Esophagus muscularis mucosa (tissue), 4 donors: ENCODE results near the gene LKAAEAR1. TPM values are rescaled to one million over a fixed set of nuclear protein-coding genes. Genes with fewer than 3 reads are reported as not detected.

Experiments used
- DNase-seq: peaks from one replicate; pipeline ENCODE4 v3.0.0-alpha.2; 2017; ENCODE audit errors: extremely low spot score
- H3K27ac ChIP-seq, 4 donors: fragments of 200-600 bp; sonication (generic); replicated peaks in 1 of 4; 1 replicate in 3 of 4; 2 replicates in 1 of 4; pipeline ENCODE4 v1.5.1; 2016 to 2019; ENCODE audit warnings: mild to moderate bottlenecking in 1 of 4
- H3K27me3 ChIP-seq, 4 donors: fragments of 200-600 bp; sonication (generic); one replicate each; pipeline versions ENCODE4 v1.5.1 to v1.6.0; 2016 to 2019
- H3K36me3 ChIP-seq, 4 donors: fragments of 200-600 bp; sonication (generic); one replicate each; pipeline ENCODE4 v1.5.1; 2016 to 2019
- H3K4me1 ChIP-seq, 4 donors: fragments of 200-600 bp; sonication (generic); one replicate each; pipeline ENCODE4 v1.5.1; 2016 to 2019
- H3K4me3 ChIP-seq, 4 donors: fragments of 200-600 bp; sonication (generic); 1 replicate in 2 of 4; 2 replicates in 2 of 4; pipeline ENCODE4 v1.5.1; 2016 to 2019; ENCODE audit warnings: mild to moderate bottlenecking in 4 of 4, moderate library complexity in 1 of 4
- H3K9me3 ChIP-seq, 4 donors: fragments of 200-600 bp; sonication (generic); 1 replicate in 3 of 4; 2 replicates in 1 of 4; pipeline ENCODE4 v1.5.1; 2016 to 2019
- CTCF ChIP-seq, 3 experiments: fragments of 200-600 bp in 2 of 3; fragments of 450-650 bp in 1 of 3; sonication (generic) in 2 of 3; IDR thresholded peaks; one replicate each; pipeline ENCODE4 v1.5.1; 2017 to 2019; ENCODE audit warnings: antibody characterized with exemption in 3 of 3, mild to moderate bottlenecking in 2 of 3, moderate library complexity in 1 of 3
- EP300 ChIP-seq: sonication (generic); formaldehyde crosslinking; IDR thresholded peaks from one replicate; pipeline ENCODE4 v1.6.1; 2017; ENCODE audit warnings: antibody characterized with exemption
- POLR2A ChIP-seq: fragments of 450-650 bp; IDR thresholded peaks from one replicate; pipeline ENCODE4 v1.6.1; 2017; ENCODE audit warnings: antibody characterized with exemption, moderate library complexity, mild to moderate bottlenecking, low read depth
- POLR2AphosphoS5 ChIP-seq, 2 donors: sonication (generic); formaldehyde crosslinking; IDR thresholded peaks; one replicate each; pipeline ENCODE4 v1.6.1; 2017; ENCODE audit warnings: antibody characterized with exemption in 2 of 2
- WGBS: methylation state at CpG from one replicate; pipeline ENCODE4 v1.1.5; 2018; 5-methylcytosine and 5-hydroxymethylcytosine counted together
- intact Hi-C: fragments of 100-400 bp; cut with DNase I; formaldehyde crosslinking; loops from one replicate; pipeline ENCODE4 v1.15.1; 2023
- total RNA-seq, 4 donors: library from RNA; depleted of rRNA; stranded (reverse); fragments of >200 nt; gene quantifications; one replicate each; pipeline versions ENCODE4 v1.1.0 to v1.2.1, GENCODE V29; 2016

LKAAEAR1 gene
- total RNA-seq, 4 donors from 2014 or later, result not detected

GRCh38 chr20:64069614-64070243, 14.5 kb downstream of the LKAAEAR1 start:
- 81% methylated on average over 4 of the region's 14 CpGs for WGBS
- Histone ChIP-seq H3K27me3 (no peaks in the 10 kb centered on the region), H3K36me3 (peaks cover 6 to 48% (median 37%) of the 10 kb centered on the region in 4 donors), H3K9me3 (no peaks in the 10 kb centered on the region), H3K27ac (no peak overlapping the region), H3K4me3 (no peak overlapping the region), H3K4me1 (peaks cover 3 to 17% (median 12%) of the 10 kb centered on the region in 4 donors)
- intact Hi-C loops, result no loop called here
- no peak for DNase-seq
- TF ChIP-seq CTCF (IDR thresholded peaks at IDR 0.05) (peak; percentile 37 to 64 (median 37)), POLR2AphosphoS5 (IDR thresholded peaks at IDR 0.05) (no peak)

- Histone ChIP-seq H3K4me1 (peaks cover 8 to 22% (median 17%) of the 10 kb centered on the region in 4 donors), H3K9me3 (no peaks in the 10 kb centered on the region), H3K27me3 (no peaks in the 10 kb centered on the region), H3K4me3 (no peak overlapping the region), H3K27ac (no peak overlapping the region), H3K36me3 (peaks cover 6 to 43% (median 34%) of the 10 kb centered on the region in 4 donors)
- DNase-seq, result no peak
- intact Hi-C loops, result no loop called here
- no CpG with 5 or more reads among the region's 20 CpGs for WGBS
- no peak for TF ChIP-seq EP300
- no peak for TF ChIP-seq POLR2A
- no peak for TF ChIP-seq CTCF (IDR thresholded peaks at IDR 0.05)
- TF ChIP-seq POLR2AphosphoS5 (IDR thresholded peaks at IDR 0.05), result no peak
Observed at GRCh38 chr20:64069209-64069613, 15.0 kb downstream of the LKAAEAR1 start.

GRCh38 chr20:64068386-64069208, 15.6 kb downstream of the LKAAEAR1 start:
- 50% methylated on average over 2 of the region's 12 CpGs for WGBS
- Histone ChIP-seq H3K4me1 (peaks cover 14 to 28% (median 23%) of the 10 kb centered on the region in 4 donors), H3K27ac (no peak overlapping the region), H3K4me3 (no peak overlapping the region), H3K9me3 (no peaks in the 10 kb centered on the region), H3K36me3 (peaks cover 6 to 37% (median 28%) of the 10 kb centered on the region in 4 donors), H3K27me3 (no peaks in the 10 kb centered on the region)
- intact Hi-C loops, result no loop called here
- DNase-seq, result no peak
- TF ChIP-seq POLR2AphosphoS5 (IDR thresholded peaks at IDR 0.05), result no peak
- no peak for TF ChIP-seq CTCF (IDR thresholded peaks at IDR 0.05)
- TF ChIP-seq EP300, result no peak
- no peak for TF ChIP-seq POLR2A

GRCh38 chr20:64067733-64068307, 16.4 kb downstream of the LKAAEAR1 start:
- Histone ChIP-seq H3K9me3 (no peaks in the 10 kb centered on the region), H3K4me1 (peaks cover 15 to 30% (median 26%) of the 10 kb centered on the region in 4 donors), H3K4me3 (no peak overlapping the region), H3K27ac (no peak overlapping the region), H3K27me3 (no peaks in the 10 kb centered on the region), H3K36me3 (peaks cover 4 to 30% (median 20%) of the 10 kb centered on the region in 4 donors)
- DNase-seq, result no peak
- intact Hi-C loops, result no loop called here
- WGBS, result 81% methylated on average over 3 of the region's 12 CpGs
- TF ChIP-seq POLR2A (no peak), CTCF (IDR thresholded peaks at IDR 0.05) (no peak), POLR2AphosphoS5 (IDR thresholded peaks at IDR 0.05) (no peak), EP300 (no peak)
